ENCODE results near the gene SLC25A30. TPM values are rescaled to one million over a fixed set of nuclear protein-coding genes. Genes with fewer than 3 reads are reported as not detected.
"Not testable (repeated sequence)": the region's sequence is repeated elsewhere in the genome, so short reads cannot be mapped to it uniquely, and the experiment has no call there.

The SLC25A30 gene
- total RNA-seq, 1 donor from 2014 or later = 6.8 TPM

- Mint-ChIP-seq H3K4me1 (no peaks in the 10 kb centered on the region), H3K27ac (no peak overlapping the region), H3K36me3 (peaks cover 18% of the 10 kb centered on the region), H3K4me3 (no peak overlapping the region), H3K9me3 (no peaks in the 10 kb centered on the region), H3K27me3 (ENCODE audit: insufficient read depth, low read depth) (peaks cover 4% of the 10 kb centered on the region)
- Histone ChIP-seq H3K27me3 (no peaks in the 10 kb centered on the region), H3K36me3 (no peaks in the 10 kb centered on the region), H3K4me1 (no peaks in the 10 kb centered on the region), H3K79me2 (ENCODE audit: low read depth) (no peaks in the 10 kb centered on the region), H3F3A (ENCODE audit: low read depth) (no peaks in the 10 kb centered on the region), H3K4me2 (no peak overlapping the region), H3K9ac (no peak overlapping the region), H3K9me3 (ENCODE audit: low read depth) (no peaks in the 10 kb centered on the region), H2AFZ (replicated peaks) (no peak overlapping the region), H4K20me1 (ENCODE audit: low read depth) (no peaks in the 10 kb centered on the region), H3K4me3 (no peak overlapping the region), H3K27ac (no peak overlapping the region)
- TF ChIP-seq EZH2phosphoT487 (IDR thresholded peaks at IDR 0.05) (no peak), EZH2 (IDR thresholded peaks at IDR 0.05) (no peak)
- TF ChIP-seq, protein P1, sequence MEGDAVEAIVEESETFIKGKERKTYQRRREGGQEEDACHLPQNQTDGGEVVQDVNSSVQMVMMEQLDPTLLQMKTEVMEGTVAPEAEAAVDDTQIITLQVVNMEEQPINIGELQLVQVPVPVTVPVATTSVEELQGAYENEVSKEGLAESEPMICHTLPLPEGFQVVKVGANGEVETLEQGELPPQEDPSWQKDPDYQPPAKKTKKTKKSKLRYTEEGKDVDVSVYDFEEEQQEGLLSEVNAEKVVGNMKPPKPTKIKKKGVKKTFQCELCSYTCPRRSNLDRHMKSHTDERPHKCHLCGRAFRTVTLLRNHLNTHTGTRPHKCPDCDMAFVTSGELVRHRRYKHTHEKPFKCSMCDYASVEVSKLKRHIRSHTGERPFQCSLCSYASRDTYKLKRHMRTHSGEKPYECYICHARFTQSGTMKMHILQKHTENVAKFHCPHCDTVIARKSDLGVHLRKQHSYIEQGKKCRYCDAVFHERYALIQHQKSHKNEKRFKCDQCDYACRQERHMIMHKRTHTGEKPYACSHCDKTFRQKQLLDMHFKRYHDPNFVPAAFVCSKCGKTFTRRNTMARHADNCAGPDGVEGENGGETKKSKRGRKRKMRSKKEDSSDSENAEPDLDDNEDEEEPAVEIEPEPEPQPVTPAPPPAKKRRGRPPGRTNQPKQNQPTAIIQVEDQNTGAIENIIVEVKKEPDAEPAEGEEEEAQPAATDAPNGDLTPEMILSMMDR (IDR thresholded peaks at IDR 0.05) = no peak
- no peak for DNase-seq (ENCODE audit: low spot score)
Observed at GRCh38 chr13:45350152-45350551, 68.0 kb downstream of the SLC25A30 start.

DNA sequence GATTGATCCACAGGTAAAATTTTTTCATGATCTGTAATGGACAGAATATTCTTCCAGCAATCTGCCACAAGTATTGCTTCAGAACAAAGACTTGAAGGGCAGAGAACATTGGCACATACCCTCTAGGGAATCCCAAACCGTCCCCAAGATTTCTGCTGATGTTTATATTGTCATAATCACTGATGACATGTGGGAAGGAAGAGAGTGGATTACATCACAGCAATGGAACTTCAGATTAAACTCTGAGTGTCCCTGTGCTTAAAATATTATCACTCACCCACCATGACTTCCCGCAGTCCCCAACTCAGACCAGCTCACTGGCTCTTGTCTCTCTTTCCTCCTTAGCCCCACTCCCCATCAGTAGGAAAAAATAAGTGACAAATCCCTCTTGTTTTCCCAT, 68.7 kb downstream of the SLC25A30 start:
- H3K27ac Mint-ChIP-seq = no peak overlapping the region
- H3K27me3 Mint-ChIP-seq (ENCODE audit: insufficient read depth, low read depth) = peaks cover 4% of the 10 kb centered on the region
- TF ChIP-seq, protein P1 (IDR thresholded peaks at IDR 0.05) = no peak
- TF ChIP-seq EZH2 (IDR thresholded peaks at IDR 0.05) = no peak
- no peak for TF ChIP-seq EZH2phosphoT487 (IDR thresholded peaks at IDR 0.05)
- no peaks in the 10 kb centered on the region for H3K9me3 Mint-ChIP-seq
- no peak overlapping the region for H3K4me3 Mint-ChIP-seq
- H2AFZ ChIP-seq (replicated peaks) = no peak overlapping the region
- H3K4me3 ChIP-seq = no peak overlapping the region
- no peaks in the 10 kb centered on the region for H4K20me1 ChIP-seq (ENCODE audit: low read depth)
- no peaks in the 10 kb centered on the region for H3K27me3 ChIP-seq
- H3K4me1 Mint-ChIP-seq = no peaks in the 10 kb centered on the region
- H3K4me2 ChIP-seq = no peak overlapping the region
- no peak overlapping the region for H3K27ac ChIP-seq
- no peaks in the 10 kb centered on the region for H3K79me2 ChIP-seq (ENCODE audit: low read depth)
- DNase-seq (ENCODE audit: low spot score) = no peak
- H3K9me3 ChIP-seq (ENCODE audit: low read depth) = no peaks in the 10 kb centered on the region
- no peaks in the 10 kb centered on the region for H3K36me3 ChIP-seq
- H3F3A ChIP-seq (ENCODE audit: low read depth) = no peaks in the 10 kb centered on the region
- no peak overlapping the region for H3K9ac ChIP-seq
- H3K4me1 ChIP-seq = no peaks in the 10 kb centered on the region
- H3K36me3 Mint-ChIP-seq = peaks cover 20% of the 10 kb centered on the region

DNA sequence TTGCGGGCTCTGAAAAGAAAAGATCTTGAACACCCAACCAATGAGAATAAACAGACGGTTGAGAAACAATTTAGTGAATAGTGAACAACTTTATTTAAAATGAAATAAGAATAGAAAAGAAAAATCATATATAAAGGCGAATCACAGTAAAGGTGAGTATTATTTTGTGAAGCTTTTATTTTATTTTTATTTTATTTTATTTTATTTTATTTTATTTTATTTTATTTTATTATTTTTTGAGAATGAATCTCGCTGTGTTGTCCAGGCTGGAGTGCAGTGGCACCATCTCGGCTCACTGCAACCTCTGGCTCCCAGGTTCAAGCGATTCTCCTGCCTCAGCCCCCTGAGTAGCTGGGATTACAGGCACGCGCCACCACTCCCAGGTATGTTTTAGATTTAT, 74.1 kb downstream of the SLC25A30 start:
- peaks cover 14% of the 10 kb centered on the region for H3K4me1 ChIP-seq
- not testable (repeated sequence) for H3K4me2 ChIP-seq; H3K27me3 Mint-ChIP-seq (ENCODE audit: insufficient read depth, low read depth); H3K4me3 ChIP-seq; H3K9ac ChIP-seq; H3K36me3 ChIP-seq; H3K27me3 ChIP-seq; H2AFZ ChIP-seq (replicated peaks); H3K9me3 Mint-ChIP-seq; H3K9me3 ChIP-seq (ENCODE audit: low read depth); H3K4me3 Mint-ChIP-seq; H3K27ac Mint-ChIP-seq; H3K27ac ChIP-seq; DNase-seq (ENCODE audit: low spot score)
- Mint-ChIP-seq H3K4me1 (peaks cover 15% of the 10 kb centered on the region), H3K36me3 (peaks cover 26% of the 10 kb centered on the region)
- peaks cover 13% of the 10 kb centered on the region for H4K20me1 ChIP-seq (ENCODE audit: low read depth)
- H3K79me2 ChIP-seq (ENCODE audit: low read depth) = peaks cover 44% of the 10 kb centered on the region
- H3F3A ChIP-seq (ENCODE audit: low read depth) = peaks cover 28% of the 10 kb centered on the region

Other genes with a start within 250 kb of the SLC25A30 start
- not detected in 2 replicates for gene KCTD4, start 217.3 kb downstream of the SLC25A30 start, total RNA-seq (ENCODE audit: low replicate concordance)
- gene TPT1, start 77.2 kb downstream of the SLC25A30 start, total RNA-seq (ENCODE audit: low replicate concordance) = 3,253 and 4,951 TPM in 2 replicates
- 26.2 and 36.0 TPM in 2 replicates for gene COG3, start 46.6 kb upstream of the SLC25A30 start, total RNA-seq (ENCODE audit: low replicate concordance)
- not detected in 2 replicates for gene ERICH6B, start 197.4 kb upstream of the SLC25A30 start, total RNA-seq (ENCODE audit: low replicate concordance)